Upper lobe of right lung (tissue), 1 donor: ENCODE measurements around the gene ENGASE. TPM values are rescaled to one million over a fixed set of nuclear protein-coding genes. Genes with fewer than 3 reads are reported as not detected.
A peak's percentile ranks its signal among the peaks of the same experiment; 100 is the strongest.
"Not testable (repeated sequence)": the region's sequence is repeated elsewhere in the genome, so short reads cannot be mapped to it uniquely, and the experiment has no call there.

Experiments
- ATAC-seq: fragments of 200-7000 bp; cut with Tn5 transposase; one replicate; pipeline ENCODE4 v1.9.1; 2020; ENCODE audit warnings: mild to moderate bottlenecking, moderate library complexity
- DNase-seq: peaks from one replicate; pipeline ENCODE4 v3.0.0-alpha.2; 2020
- H3K27ac ChIP-seq: fragments of 200-600 bp; one replicate; pipeline ENCODE4 v1.8.0; 2022
- H3K27me3 ChIP-seq: fragments of 200-600 bp; one replicate; pipeline ENCODE4 v1.8.0; 2022; ENCODE audit warnings: mild to moderate bottlenecking
- H3K36me3 ChIP-seq: fragments of 200-600 bp; one replicate; pipeline ENCODE4 v1.8.0; 2022
- H3K4me1 ChIP-seq: fragments of 200-600 bp; one replicate; pipeline ENCODE4 v1.8.0; 2022
- H3K4me3 ChIP-seq: fragments of 200-600 bp; one replicate; pipeline ENCODE4 v1.8.0; 2022; ENCODE audit warnings: mild to moderate bottlenecking
- H3K9me3 ChIP-seq: fragments of 200-600 bp; one replicate; pipeline ENCODE4 v1.8.0; 2022
- intact Hi-C: fragments of 100-400 bp; cut with DNase I; formaldehyde crosslinking; loops from one replicate; pipeline ENCODE4 v1.11.0; 2022
- total RNA-seq: library from RNA; stranded (reverse); fragmentation: NEBNext Ultra II Directional; extraction: Animal tissue kit (Norgen Biotek cat#: 25700); gene quantifications from one replicate; pipeline ENCODE4 v1.2.1, GENCODE V29; 2021
- TF ChIP-seq, protein P1 (sequence below): fragments of 200-600 bp; IDR thresholded peaks from one replicate; pipeline ENCODE4 v1.8.0; 2022; ENCODE audit warnings: antibody characterized with exemption
- donor health status: DM: no; HTN: yes; CAD: no; lungs with severe emphysema.

The ENGASE gene
- total RNA-seq, 1 donor from 2014 or later, result 58.2 TPM

- intact Hi-C loops, result no loop called here
- DNase-seq, result peak; percentile 54
- ATAC-seq, result peak; percentile 3
Measured at GRCh38 chr17:79027925-79028491, 46.6 kb upstream of the ENGASE start.

DNA sequence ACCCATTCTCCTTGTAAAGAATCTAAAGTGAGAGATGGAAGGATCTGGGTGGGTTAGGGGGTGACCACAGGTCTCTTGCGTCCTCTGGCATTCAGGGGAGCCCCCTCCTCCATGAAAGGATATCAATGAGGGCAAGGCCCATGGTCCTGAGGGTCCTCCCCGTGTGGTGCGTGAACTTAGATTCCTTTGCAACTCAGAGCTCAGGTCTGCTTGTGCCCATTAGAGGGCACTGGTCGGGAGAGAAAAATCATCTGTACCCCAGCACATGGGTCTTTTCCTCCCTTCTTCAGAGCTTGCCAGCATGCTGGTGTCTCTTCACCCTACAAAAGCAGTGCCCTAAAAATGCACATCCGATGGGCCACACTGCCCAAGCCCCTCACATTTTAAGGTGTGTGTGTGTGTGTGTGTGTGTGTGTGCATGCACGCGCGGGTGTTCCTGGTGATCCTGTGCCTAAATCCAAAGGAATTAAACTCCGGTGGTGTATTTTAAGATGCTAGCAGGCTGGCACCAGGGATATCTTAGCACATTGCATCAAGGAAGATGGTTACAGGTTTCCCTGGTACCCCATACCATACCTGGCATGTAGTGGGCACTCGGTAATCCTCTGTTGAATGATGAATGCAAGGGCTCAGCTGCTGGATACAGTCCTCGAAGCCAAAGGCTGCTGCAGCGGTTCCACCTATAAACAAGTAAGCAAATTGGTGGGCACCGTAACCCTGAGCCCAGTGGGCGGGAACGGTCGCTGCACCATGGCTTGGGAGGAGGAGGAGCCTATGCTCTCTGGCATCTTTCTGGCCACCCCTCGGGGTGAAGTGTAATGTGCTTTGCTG lies 45.9 kb upstream of the ENGASE start:
- Histone ChIP-seq H3K4me3 (no peak overlapping the region), H3K4me1 (peaks cover 39% of the 10 kb centered on the region), H3K27ac (peak overlapping the region; percentile 77), H3K27me3 (no peaks in the 10 kb centered on the region), H3K36me3 (no peaks in the 10 kb centered on the region), H3K9me3 (no peaks in the 10 kb centered on the region)
- TF ChIP-seq, protein P1, sequence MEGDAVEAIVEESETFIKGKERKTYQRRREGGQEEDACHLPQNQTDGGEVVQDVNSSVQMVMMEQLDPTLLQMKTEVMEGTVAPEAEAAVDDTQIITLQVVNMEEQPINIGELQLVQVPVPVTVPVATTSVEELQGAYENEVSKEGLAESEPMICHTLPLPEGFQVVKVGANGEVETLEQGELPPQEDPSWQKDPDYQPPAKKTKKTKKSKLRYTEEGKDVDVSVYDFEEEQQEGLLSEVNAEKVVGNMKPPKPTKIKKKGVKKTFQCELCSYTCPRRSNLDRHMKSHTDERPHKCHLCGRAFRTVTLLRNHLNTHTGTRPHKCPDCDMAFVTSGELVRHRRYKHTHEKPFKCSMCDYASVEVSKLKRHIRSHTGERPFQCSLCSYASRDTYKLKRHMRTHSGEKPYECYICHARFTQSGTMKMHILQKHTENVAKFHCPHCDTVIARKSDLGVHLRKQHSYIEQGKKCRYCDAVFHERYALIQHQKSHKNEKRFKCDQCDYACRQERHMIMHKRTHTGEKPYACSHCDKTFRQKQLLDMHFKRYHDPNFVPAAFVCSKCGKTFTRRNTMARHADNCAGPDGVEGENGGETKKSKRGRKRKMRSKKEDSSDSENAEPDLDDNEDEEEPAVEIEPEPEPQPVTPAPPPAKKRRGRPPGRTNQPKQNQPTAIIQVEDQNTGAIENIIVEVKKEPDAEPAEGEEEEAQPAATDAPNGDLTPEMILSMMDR, result no peak
- DNase-seq, result peak; percentile 40
- intact Hi-C loops, result no loop called here
- no peak for ATAC-seq

More at GRCh38 chr17:79027925-79028491, 46.6 kb upstream of the ENGASE start:
- TF ChIP-seq, protein P1, result no peak
- H3K4me1 ChIP-seq, result peaks cover 45% of the 10 kb centered on the region
- H3K36me3 ChIP-seq, result no peaks in the 10 kb centered on the region
- no peaks in the 10 kb centered on the region for H3K9me3 ChIP-seq
- H3K4me3 ChIP-seq, result no peak overlapping the region
- H3K27me3 ChIP-seq, result no peaks in the 10 kb centered on the region
- H3K27ac ChIP-seq, result peak overlapping the region; percentile 77

DNA sequence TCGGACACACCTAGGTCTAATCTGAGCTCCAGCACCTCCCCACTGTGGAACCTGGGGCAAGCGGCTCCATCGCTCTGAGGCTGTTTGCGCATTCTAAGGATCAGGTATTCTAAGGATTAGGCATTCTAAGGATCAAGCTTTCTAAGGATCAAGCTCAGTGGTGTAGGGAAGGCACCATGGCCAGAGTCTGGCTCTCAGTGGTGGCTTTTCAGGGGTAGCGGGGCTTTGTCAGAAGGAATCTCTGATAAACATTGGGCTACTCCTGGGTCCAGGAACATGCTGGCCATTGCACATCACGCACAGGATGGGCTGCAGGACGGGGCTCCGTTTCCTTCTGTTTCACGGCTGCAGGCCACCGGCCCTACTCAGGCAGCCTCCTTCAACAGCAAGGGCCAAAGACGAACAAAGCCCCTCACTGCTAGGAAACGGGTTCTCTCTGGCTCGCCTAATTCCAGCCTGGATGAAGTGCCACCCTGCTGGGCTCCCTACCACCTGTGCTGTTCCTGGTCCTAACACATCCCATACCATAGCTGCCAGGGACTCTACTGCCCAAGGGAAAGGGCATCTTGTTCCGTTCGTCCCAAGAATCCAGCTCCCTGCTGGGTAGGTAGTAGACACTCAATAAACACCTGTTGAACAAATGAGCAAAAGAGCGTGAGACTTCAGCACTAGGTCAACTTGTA lies 45.2 kb upstream of the ENGASE start:
- H3K4me1 ChIP-seq, result peaks cover 43% of the 10 kb centered on the region

GRCh38 chr17:79030636-79031035 lies 44.0 kb upstream of the ENGASE start:
- DNase-seq, H3K36me3 ChIP-seq, H3K4me3 ChIP-seq, ATAC-seq, H3K9me3 ChIP-seq, intact Hi-C loops, H3K27ac ChIP-seq, H3K27me3 ChIP-seq: not testable (repeated sequence)
- peaks cover 35% of the 10 kb centered on the region for H3K4me1 ChIP-seq

More for the DNA sequence above, 45.2 kb upstream of the ENGASE start:
- Histone ChIP-seq H3K36me3 (no peaks in the 10 kb centered on the region), H3K4me3 (no peak overlapping the region), H3K27ac (no peak overlapping the region), H3K27me3 (no peaks in the 10 kb centered on the region), H3K9me3 (no peaks in the 10 kb centered on the region)
- DNase-seq (peak; percentile 54), ATAC-seq (no peak)
- intact Hi-C loops, result no loop called here
- TF ChIP-seq, protein P1, result no peak

DNA sequence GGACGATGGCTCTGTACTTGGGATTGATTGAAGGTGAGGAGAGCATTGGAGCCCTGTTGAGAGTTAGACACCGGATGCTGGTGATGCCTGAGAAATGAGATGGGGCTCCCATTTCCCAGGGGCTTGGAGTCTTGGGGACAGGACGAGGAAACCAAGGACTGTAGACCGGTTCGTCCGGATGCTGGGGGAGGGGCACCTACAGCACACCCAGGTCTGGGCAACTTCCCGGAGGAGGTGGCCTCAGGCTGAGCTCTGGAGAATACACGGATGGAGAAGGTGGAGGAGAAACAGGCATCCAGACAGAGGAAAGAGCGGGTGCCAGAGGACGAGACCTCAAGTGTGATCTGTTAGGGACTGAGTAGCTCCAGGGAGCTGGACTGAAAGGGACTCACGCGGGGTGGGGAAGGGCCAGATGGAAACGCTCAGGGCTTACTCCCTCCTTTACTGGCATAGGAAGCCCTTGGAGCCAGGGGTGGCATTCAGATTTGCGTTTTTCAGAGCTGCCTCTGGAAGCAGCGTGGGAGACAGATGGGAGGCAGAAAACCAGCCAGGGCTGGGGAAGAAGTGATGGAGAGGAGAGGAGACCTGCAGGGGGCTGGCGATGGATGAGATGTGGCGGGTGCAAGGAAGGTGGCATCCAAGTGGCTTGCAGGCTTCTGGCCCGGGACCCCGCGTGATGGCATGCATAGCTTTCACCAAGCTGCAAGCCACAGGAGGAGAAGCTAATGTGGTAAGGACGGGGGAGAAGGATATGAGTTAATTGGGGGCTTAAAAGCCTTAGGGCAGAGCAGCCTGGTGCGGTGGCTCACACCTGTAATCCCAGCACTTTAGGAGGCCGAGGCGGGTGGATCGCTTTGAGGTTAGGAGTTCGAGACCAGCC lies 42.4 kb upstream of the ENGASE start:
- TF ChIP-seq, protein P1, result no peak
- Histone ChIP-seq H3K4me3 (no peak overlapping the region), H3K36me3 (no peaks in the 10 kb centered on the region), H3K4me1 (peaks cover 40% of the 10 kb centered on the region), H3K9me3 (no peaks in the 10 kb centered on the region), H3K27ac (no peak overlapping the region), H3K27me3 (no peaks in the 10 kb centered on the region)
- ATAC-seq (no peak), DNase-seq (peak; percentile 52)
- intact Hi-C loops, result no loop called here
